Cardiac fibroblast (primary cell): ENCODE data around the gene TMEM134.

ENCODE experiments used
- DNase-seq, 2 donors: peaks; one replicate each; pipeline versions ENCODE4 v3.0.0 to v3.0.0-alpha.2; 2010; ENCODE audit warnings: low read depth in 2 of 2
- H3K4me3 ChIP-seq, 2 donors: replicated peaks in 1 of 2; 1 replicate in 1 of 2; 2 replicates in 1 of 2; pipeline ENCODE4 v1.5.1; 2011; ENCODE audit warnings: low read depth in 2 of 2, low read length in 2 of 2, mild to moderate bottlenecking in 2 of 2, moderate library complexity in 1 of 2
- CTCF ChIP-seq: IDR thresholded peaks from one replicate; pipeline ENCODE4 v1.5.1; 2011; ENCODE audit warnings: low read depth, mild to moderate bottlenecking, low read length, inconsistent platforms

Gene TMEM134

GRCh38 chr11:67418476-67419281 is 50.4 kb downstream of the TMEM134 start:
- no peak for DNase-seq
- H3K4me3 ChIP-seq = no peak overlapping the region
- TF ChIP-seq CTCF = no peak

- no peak for TF ChIP-seq CTCF
- DNase-seq = no peak
- no peak overlapping the region for H3K4me3 ChIP-seq
Observed at GRCh38 chr11:67417425-67417824, 51.6 kb downstream of the TMEM134 start.

GRCh38 chr11:67416416-67417335 is 52.4 kb downstream of the TMEM134 start:
- DNase-seq = peak in 1 of 2 donors; percentile 53
- H3K4me3 ChIP-seq = no peak overlapping the region
- TF ChIP-seq CTCF = no peak

- peak within 1 kb of the TSS in 1 of 2 donors; percentile 32 for H3K4me3 ChIP-seq
- TF ChIP-seq CTCF = no peak
- no peak for DNase-seq
Observed at GRCh38 chr11:67415501-67416304, 53.3 kb downstream of the TMEM134 start, which contains the start of gene CARNS1. Gene CARNS1 (plus strand): TSS chr11:67415678. CDS start chr11:67416200, 522 bp downstream.

GRCh38 chr11:67413266-67413849 is 55.7 kb downstream of the TMEM134 start:
- TF ChIP-seq CTCF = no peak
- no peak overlapping the region for H3K4me3 ChIP-seq
- no peak for DNase-seq
